Stimulated activated CD4-positive, alpha-beta T cell treated with anti-CD3 and anti-CD28 coated beads, Interleukin-12 subunit alpha, Interleukin-12 subunit beta, amount 100 ng/mL, for 4 hours (primary cell): ENCODE data around the gene ETV7.
"Not testable (repeated sequence)": the region's sequence is repeated elsewhere in the genome, so short reads cannot be mapped to it uniquely, and the experiment has no call there.

Experiments
- DNase-seq: peaks from one replicate; pipeline ENCODE4 v3.0.0-alpha.2; 2020

ETV7 gene

GRCh38 chr6:36387440-36388303 is at the start of gene ETV7:
Gene ETV7 (minus strand): TSS chr6:36387669. CDS start chr6:36387541, 128 bp downstream.
- DNase-seq, result peak; percentile 44

GRCh38 chr6:36436466-36436865 is 49.0 kb upstream of the ETV7 start:
- DNase-seq, result no peak

DNA sequence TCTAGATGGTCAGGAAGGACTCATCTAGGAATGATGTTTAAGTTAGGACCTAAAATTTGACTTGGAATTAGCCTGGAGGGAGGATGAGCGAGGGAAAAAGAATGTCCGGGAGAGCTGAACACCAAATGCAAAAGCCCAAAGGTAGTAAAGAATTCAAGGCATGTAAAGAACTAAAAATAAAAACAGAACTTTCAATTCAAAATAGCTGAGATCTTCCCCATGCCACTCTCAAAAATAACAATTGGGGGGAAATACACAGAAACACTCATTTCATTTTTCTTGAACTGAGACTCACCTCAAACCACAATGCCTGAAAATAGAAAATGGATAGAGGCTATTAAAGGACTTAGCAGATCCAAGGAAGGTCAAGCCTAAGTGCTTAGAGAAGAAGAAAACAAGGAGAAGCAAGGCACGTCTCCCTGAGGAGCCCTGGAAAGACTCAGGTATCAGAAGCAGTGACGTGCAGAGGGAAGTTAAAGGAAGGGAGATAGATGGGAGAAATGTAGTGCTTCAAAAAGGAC is 44.7 kb upstream of the ETV7 start:
- DNase-seq, result no peak

- no peak for DNase-seq
These were observed 43.7 kb upstream of the ETV7 start for GRCh38 chr6:36431197-36431596.

DNA sequence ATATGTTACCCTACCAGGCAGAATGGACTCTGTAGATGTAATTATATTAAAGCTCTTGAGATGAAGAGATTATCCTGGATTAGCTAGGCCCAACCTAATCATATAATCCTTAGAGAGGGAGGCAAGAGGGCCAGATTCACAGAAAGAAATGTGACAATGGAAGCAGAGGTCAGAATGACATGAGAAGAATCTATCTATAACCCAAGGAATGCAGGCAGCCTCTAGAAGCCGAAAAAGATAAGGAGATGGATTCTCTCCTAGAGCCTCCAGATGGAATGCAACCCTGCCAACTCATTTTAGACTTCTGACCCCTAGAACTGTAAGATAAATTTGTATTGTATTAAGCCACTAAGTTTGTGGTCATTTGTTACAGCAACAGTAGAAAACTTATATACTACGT is 42.9 kb upstream of the ETV7 start:
- no peak for DNase-seq

GRCh38 chr6:36428911-36429310 is 41.4 kb upstream of the ETV7 start:
- no peak for DNase-seq

- DNase-seq, result no peak
These were observed 39.2 kb upstream of the ETV7 start for GRCh38 chr6:36426622-36427021.

DNA sequence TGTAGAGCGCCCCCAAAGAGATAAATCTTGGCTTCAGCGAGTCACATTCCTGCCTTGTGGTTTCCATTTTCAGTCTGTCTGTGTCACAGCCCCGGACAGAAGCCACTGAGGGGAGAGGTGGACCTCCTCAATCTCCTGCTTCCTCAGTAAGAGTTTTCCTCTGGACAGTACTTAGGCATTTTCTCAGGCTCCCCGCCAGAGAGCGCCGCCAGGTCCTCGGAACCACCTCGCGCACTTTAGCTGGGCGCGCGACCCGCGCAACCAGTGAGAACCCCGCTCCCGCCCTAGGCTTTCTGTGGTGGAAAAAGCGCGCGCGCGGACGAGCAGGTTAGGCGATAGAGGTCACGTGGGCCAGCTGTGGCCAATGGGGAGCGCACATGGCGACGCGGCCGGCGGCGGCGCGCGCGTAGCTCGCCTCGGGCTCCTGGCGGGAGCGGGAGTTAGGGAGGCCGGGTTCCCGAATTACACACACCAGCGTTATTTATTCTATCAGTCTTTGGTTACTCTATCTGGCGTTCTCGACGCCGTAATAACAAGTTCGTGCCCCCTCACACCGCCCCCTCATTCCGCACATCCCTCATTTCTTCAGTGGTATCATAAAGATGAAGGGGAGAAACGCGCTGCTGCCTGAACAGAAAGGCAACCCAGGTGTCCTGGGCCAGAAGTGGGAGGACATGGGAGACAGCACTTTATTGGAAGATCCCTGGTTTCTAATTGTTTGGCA is 35.8 kb upstream of the ETV7 start:
- DNase-seq, result peak; percentile 98

GRCh38 chr6:36422714-36423100 is 35.2 kb upstream of the ETV7 start:
- no peak for DNase-seq

- no peak for DNase-seq
These were observed 31.8 kb upstream of the ETV7 start for GRCh38 chr6:36419310-36419709.

GRCh38 chr6:36418558-36418957 is 31.1 kb upstream of the ETV7 start:
- no peak for DNase-seq

GRCh38 chr6:36414481-36414880 is 27.0 kb upstream of the ETV7 start:
- no peak for DNase-seq

GRCh38 chr6:36413489-36414480 is 26.3 kb upstream of the ETV7 start:
- DNase-seq, result no peak

DNA sequence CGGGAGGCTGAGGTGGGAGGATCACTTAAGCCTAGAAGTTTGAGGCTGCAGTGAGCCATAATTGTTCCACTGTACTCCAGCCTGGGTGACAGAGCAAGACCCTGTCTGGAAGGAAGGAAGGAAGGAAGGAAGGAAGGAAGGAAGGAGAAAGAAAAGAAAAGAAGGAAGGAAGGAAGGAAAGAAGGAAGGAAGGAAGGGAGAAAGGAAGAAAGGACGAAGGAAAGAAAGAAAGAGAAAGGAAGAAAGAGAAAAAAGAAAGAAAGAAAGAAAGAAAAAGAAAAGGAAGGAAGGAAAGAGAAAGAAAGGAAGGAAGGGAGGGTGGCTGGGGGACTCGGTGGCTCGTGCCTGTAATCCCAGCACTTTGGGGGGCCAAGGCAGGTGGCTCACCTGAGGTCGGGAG is 22.2 kb upstream of the ETV7 start:
- not testable (repeated sequence) for DNase-seq

- no peak for DNase-seq
These were observed 16.7 kb upstream of the ETV7 start for GRCh38 chr6:36404164-36404563.

DNA sequence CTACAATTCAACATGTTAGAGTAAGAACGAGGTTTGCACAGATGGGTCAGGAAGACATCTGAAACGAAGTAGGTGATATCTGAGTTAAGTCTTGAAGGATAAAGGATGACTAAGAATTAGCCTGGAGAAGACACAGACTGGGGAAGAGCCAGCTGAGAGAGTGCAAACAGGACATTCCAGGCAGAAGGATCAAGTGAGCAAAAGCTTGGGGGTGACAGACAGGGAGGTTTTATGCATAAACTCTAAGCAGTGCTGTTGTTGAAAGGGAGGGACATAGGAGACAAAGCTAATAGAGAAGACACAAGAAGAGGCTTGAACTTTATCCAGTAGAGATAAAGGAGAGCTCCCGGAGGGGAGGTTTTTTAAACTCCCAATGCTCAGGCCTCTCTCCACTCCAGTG is 15.0 kb upstream of the ETV7 start:
- DNase-seq, result no peak

DNA sequence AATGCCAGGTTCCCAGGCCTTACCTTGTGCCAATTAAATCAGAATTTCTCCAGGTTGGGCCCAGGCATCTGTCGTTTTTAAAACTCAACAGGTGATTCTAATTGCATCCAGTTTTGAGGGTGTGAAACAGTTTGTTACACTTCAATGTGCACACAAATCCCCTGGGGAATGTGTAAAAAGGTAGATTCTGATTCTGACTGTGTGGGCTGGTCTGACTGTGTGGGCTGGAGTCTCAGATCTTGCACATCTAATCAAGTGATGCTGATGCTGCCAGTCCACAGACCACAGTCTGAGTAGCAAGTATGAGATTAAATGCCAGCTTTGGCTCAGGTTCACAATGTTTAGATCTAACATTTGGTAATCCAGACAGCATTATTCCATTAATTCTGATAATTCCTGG is 12.5 kb upstream of the ETV7 start:
- DNase-seq, result no peak

- DNase-seq, result no peak
These were observed 5.2 kb upstream of the ETV7 start for GRCh38 chr6:36392621-36393020.

DNA sequence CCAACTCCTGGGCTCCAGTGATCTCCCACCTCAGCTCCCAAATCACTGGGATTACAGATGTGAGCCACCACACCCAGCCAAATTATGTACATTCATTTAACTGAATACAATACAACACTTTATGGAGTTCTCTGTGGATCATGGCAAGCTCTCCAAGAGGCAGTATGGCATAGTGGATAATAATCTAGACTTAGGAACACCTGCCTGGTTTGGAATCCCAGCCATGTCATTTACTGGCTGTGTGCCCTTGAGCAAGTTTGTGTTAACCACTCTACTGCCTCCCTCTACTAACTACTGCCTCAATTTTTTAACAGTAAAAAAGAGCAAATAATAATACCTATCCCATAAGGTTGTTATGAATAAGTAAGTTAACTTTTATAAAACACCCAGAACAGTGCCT is 1.9 kb upstream of the ETV7 start:
- DNase-seq, result no peak

DNA sequence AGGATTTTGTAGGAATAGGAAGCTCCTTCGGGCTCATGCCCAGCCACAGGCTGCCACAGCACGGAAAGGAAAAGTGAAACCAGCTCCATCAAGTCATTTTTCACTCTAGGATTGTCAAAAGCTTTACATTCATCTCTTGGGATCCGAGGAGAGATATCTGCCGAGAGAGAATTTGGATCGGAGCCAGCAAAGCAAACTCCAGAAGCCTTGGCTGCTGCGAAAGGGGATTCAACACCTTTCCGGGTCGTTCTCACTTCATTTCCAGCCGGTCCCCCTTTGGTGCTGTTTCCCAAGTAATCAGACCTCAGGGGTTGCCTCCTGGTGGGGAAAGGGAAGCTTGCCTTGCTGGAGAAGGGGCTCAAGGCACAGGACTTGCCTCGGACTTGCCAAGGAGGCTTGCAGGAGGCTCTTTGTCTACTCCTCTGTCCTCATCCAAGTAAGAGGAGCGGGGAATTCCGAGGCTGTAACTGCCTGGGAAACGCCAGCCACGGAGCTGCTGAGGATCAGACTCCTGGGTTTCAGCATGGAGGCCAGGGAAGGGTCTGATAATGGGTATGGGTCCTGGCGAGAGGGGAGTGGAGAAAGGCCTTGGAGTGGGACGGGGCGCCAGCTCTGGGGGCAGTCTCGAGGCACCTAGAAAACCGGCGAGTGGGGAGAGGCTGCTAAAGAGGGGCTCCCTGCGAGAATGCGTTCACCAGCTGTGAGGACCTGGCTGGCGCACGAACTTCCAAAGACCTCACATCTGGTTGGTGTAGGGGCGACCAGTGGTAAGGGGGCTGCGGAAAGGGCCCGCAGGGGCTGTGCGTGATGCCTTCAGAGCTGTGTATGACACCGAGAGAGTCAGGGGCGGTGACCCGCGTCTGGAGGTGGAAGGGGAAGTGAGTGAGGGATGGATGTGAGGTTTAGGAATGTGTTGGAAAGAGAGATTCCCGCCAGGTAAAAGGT is 702 bp downstream of the ETV7 start:
- DNase-seq, result peak; percentile 7

- no peak for DNase-seq
These were observed 3.4 kb downstream of the ETV7 start for GRCh38 chr6:36384095-36384494.

GRCh38 chr6:36383606-36384005 is 3.9 kb downstream of the ETV7 start:
- peak; percentile 6 for DNase-seq
